Measurements from ENCODE around the gene CTTNBP2.

DNA sequence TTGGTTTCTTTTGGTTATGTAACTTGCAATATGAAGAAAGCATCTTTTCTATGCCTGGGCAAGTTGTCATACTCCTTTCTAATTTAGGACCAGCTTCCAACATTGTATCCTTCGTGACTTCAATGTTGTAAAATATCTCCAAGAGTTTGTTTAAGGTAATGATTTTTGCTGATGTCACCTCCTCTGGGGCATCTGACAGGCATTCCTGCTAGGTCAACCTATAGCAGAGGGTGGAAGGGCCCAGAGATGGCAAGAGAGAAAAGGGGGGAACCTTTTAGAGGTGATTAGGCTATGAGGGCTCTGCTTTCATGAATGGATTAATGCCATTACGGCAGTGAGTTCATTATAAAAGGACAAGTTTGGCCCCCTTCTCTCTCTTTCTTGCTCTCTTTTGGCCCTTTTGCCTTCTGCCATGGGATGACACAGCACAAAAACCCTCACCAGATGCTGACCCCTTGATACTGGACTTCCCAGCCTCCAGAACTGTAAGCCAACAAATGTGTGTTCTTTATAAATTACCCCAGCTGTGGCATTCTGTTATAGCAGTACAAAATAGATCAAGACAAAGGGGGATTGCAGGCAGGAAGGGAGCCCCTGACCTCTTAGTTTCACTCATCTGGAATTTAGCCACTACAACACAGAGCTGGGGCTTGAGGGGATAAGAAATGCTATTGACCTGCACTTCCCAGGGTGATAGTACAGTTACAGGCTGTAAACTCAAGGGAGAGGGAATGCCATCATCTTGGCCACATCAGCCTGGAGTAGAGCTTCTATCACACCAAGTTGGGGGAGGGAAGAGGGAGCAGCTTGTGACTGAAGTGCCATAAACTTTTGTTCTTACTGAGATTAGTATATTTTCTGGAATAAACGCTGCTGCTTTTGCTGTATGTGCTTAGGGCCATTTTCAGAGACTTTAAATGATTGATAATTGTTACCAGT, 197.5 kb downstream of the CTTNBP2 start:
- no peak for TF ChIP-seq CTCF (IDR thresholded peaks at IDR 0.05; ENCODE audit: insufficient read depth, low read length, poor library complexity, severe bottlenecking)
- TF ChIP-seq EZH2phosphoT487 (conservative IDR thresholded peaks at IDR 0.05; ENCODE audit: low read length): no peak
